Urothelium cell line (cell line): ENCODE measurements around the gene HK1.
A peak's percentile ranks its signal among the peaks of the same experiment; 100 is the strongest.
"Not testable (repeated sequence)": the region's sequence is repeated elsewhere in the genome, so short reads cannot be mapped to it uniquely, and the experiment has no call there.

Source experiments
- DNase-seq: peaks from one replicate; pipeline ENCODE4 v3.0.0; 2011; ENCODE audit warnings: low spot score, mixed read lengths
- FAIRE-seq: peaks from 2 replicates; lab custom pipeline; 2011; peaks lifted over from hg19 to GRCh38; lab: Jason Lieb, UNC

Gene HK1

GRCh38 chr10:69306421-69306820, 28.1 kb downstream of the HK1 start:
- no peak for FAIRE-seq
- DNase-seq = no peak

- DNase-seq (no peak), FAIRE-seq (no peak)
Observed at GRCh38 chr10:69307434-69307833, 29.1 kb downstream of the HK1 start.

GRCh38 chr10:69308304-69308703, 30.0 kb downstream of the HK1 start:
- DNase-seq, FAIRE-seq: not testable (repeated sequence)

- FAIRE-seq (no peak), DNase-seq (no peak)
Observed at GRCh38 chr10:69311309-69311708, 33.0 kb downstream of the HK1 start.

- no peak for FAIRE-seq
- no peak for DNase-seq
Observed at GRCh38 chr10:69312528-69312927, 34.2 kb downstream of the HK1 start.

GRCh38 chr10:69315100-69315542, 36.8 kb downstream of the HK1 start:
- FAIRE-seq (no peak), DNase-seq (no peak)

GRCh38 chr10:69315610-69316312, 37.5 kb downstream of the HK1 start:
- FAIRE-seq (no peak), DNase-seq (no peak)

GRCh38 chr10:69316313-69317059, 38.2 kb downstream of the HK1 start:
- DNase-seq = peak; percentile 33

GRCh38 chr10:69317175-69317604, 38.9 kb downstream of the HK1 start:
- FAIRE-seq = no peak
- DNase-seq = no peak

More at GRCh38 chr10:69316313-69317059, 38.2 kb downstream of the HK1 start:
- FAIRE-seq = no peak

- FAIRE-seq (no peak), DNase-seq (no peak)
Observed at GRCh38 chr10:69317626-69318105, 39.4 kb downstream of the HK1 start.

GRCh38 chr10:69318106-69318866, 40.0 kb downstream of the HK1 start:
- FAIRE-seq (peak; percentile 56), DNase-seq (peak; percentile 100)

GRCh38 chr10:69318867-69319727, 40.8 kb downstream of the HK1 start:
- peak; percentile 68 for DNase-seq
- FAIRE-seq = no peak

GRCh38 chr10:69319841-69320316, 41.6 kb downstream of the HK1 start:
- DNase-seq (no peak), FAIRE-seq (no peak)

- no peak for DNase-seq
Observed at GRCh38 chr10:69320521-69320920, 42.2 kb downstream of the HK1 start.

GRCh38 chr10:69321039-69321715, 42.9 kb downstream of the HK1 start:
- FAIRE-seq (no peak), DNase-seq (no peak)

More at GRCh38 chr10:69320521-69320920, 42.2 kb downstream of the HK1 start:
- FAIRE-seq = no peak

- no peak for FAIRE-seq
Observed at GRCh38 chr10:69321865-69322264, 43.6 kb downstream of the HK1 start.

GRCh38 chr10:69322346-69322745, 44.0 kb downstream of the HK1 start:
- DNase-seq, FAIRE-seq: not testable (repeated sequence)

More at GRCh38 chr10:69321865-69322264, 43.6 kb downstream of the HK1 start:
- no peak for DNase-seq

GRCh38 chr10:69323622-69324021, 45.3 kb downstream of the HK1 start:
- no peak for FAIRE-seq
- no peak for DNase-seq

GRCh38 chr10:69324583-69324982, 46.3 kb downstream of the HK1 start:
- no peak for FAIRE-seq
- DNase-seq = no peak
